Neural cell (in vitro differentiated cells): ENCODE measurements around the gene RPS6KA2. TPM values are rescaled to one million over a fixed set of nuclear protein-coding genes. Genes with fewer than 3 reads are reported as not detected.

Experiments used
- H2AFZ ChIP-seq: fragments of 200-600, 300-800 bp; sonication (generic), shearing (Covaris generic); 2 replicates; pipeline ENCODE4 v1.6.0; 2014; ENCODE audit warnings: low read depth, mild to moderate bottlenecking, antibody characterized with exemption, low read length, moderate library complexity
- H3F3A ChIP-seq: fragments of 200-600 bp; shearing (Covaris generic); 2 replicates; pipeline ENCODE4 v1.6.1; 2016; ENCODE audit warnings: mild to moderate bottlenecking, moderate library complexity, mixed read lengths, antibody characterized with exemption, low read length; ENCODE audit not compliant: insufficient read depth, poor library complexity, severe bottlenecking
- H3K27ac ChIP-seq: fragments of 200-600, 300-800 bp; sonication (generic), shearing (Covaris generic); 2 replicates; pipeline ENCODE4 v1.5.1; 2014; ENCODE audit warnings: mild to moderate bottlenecking, low read length, moderate library complexity
- H3K27me3 ChIP-seq: fragments of 300-800, 200-600 bp; sonication (generic), shearing (Covaris generic); 2 replicates; pipeline ENCODE4 v1.6.0; 2014; ENCODE audit warnings: mild to moderate bottlenecking, low read depth, low read length, moderate library complexity; ENCODE audit not compliant: insufficient read depth
- H3K36me3 ChIP-seq: fragments of 300-800, 200-600 bp; sonication (generic), shearing (Covaris generic); 2 replicates; pipeline ENCODE4 v1.5.1; 2014; ENCODE audit warnings: mild to moderate bottlenecking, antibody characterized with exemption, low read length, moderate library complexity; ENCODE audit not compliant: insufficient read depth
- H3K4me2 ChIP-seq: fragments of 300-800, 200-600 bp; sonication (generic), shearing (Covaris generic); 2 replicates; pipeline ENCODE4 v1.6.0; 2014; ENCODE audit warnings: mild to moderate bottlenecking, low read length
- H3K4me3 ChIP-seq: fragments of 300-800, 200-600 bp; sonication (generic), shearing (Covaris generic); 2 replicates; pipeline ENCODE4 v1.5.1; 2014; ENCODE audit warnings: mild to moderate bottlenecking, low read length, moderate library complexity
- H3K79me2 ChIP-seq: fragments of 200-600 bp; shearing (Covaris generic); replicated peaks from 2 replicates; pipeline ENCODE4 v1.6.0; 2014; ENCODE audit warnings: mild to moderate bottlenecking, low read length, moderate library complexity; ENCODE audit not compliant: insufficient read depth
- H3K9ac ChIP-seq: fragments of 300-800, 200-600 bp; sonication (generic), shearing (Covaris generic); 2 replicates; pipeline ENCODE4 v1.6.1; 2016; ENCODE audit warnings: mild to moderate bottlenecking, low read length, mixed read lengths
- H3K9me2 ChIP-seq: fragments of 200-600 bp; shearing (Covaris generic); 2 replicates; pipeline ENCODE4 v1.6.1; 2016; ENCODE audit warnings: mild to moderate bottlenecking, low read length, mixed read lengths; ENCODE audit not compliant: insufficient read depth
- H3K9me3 ChIP-seq: fragments of 200-600, 300-800 bp; sonication (generic), shearing (Covaris generic); 2 replicates; pipeline ENCODE4 v1.6.1; 2016; ENCODE audit warnings: mild to moderate bottlenecking, mixed run types, low read length, moderate library complexity, mixed read lengths
- H4K20me1 ChIP-seq: fragments of 200-600 bp; shearing (Covaris generic); 2 replicates; pipeline ENCODE4 v1.6.1; 2016; ENCODE audit warnings: mild to moderate bottlenecking, mixed run types; ENCODE audit not compliant: insufficient read depth
- EP300 ChIP-seq: fragments of 450-650 bp; conservative IDR thresholded peaks from 2 replicates; pipeline ENCODE4 v1.6.1; 2014; ENCODE audit warnings: antibody characterized with exemption, mild to moderate bottlenecking, moderate library complexity; ENCODE audit not compliant: poor library complexity, severe bottlenecking
- EZH2 ChIP-seq: fragments of 200-600, 300-800 bp; shearing (Covaris generic), sonication (generic); IDR thresholded peaks from 2 replicates; pipeline ENCODE4 v1.6.1; 2014; ENCODE audit warnings: antibody characterized with exemption, low read length, borderline replicate concordance, mild to moderate bottlenecking; ENCODE audit not compliant: insufficient read depth, poor library complexity, severe bottlenecking
- MXI1 ChIP-seq: fragments of 450-650 bp; conservative IDR thresholded peaks from 2 replicates; pipeline ENCODE4 v1.6.1; 2014; ENCODE audit warnings: antibody characterized with exemption, mild to moderate bottlenecking; ENCODE audit not compliant: poor library complexity, severe bottlenecking
- POLR2AphosphoS5 ChIP-seq: IDR thresholded peaks from 2 replicates; pipeline ENCODE4 v1.6.1; 2012
- RAD21 ChIP-seq: fragments of 450-650 bp; conservative IDR thresholded peaks from 2 replicates; pipeline ENCODE4 v1.6.1; 2014; ENCODE audit warnings: antibody characterized with exemption, mild to moderate bottlenecking, moderate library complexity
- REST ChIP-seq: IDR thresholded peaks from 2 replicates; pipeline ENCODE4 v1.6.1; 2012; ENCODE audit warnings: borderline replicate concordance
- SMC3 ChIP-seq: fragments of 450-650 bp; conservative IDR thresholded peaks from 2 replicates; pipeline ENCODE4 v1.6.1; 2014; ENCODE audit warnings: antibody characterized with exemption, mild to moderate bottlenecking, moderate library complexity; ENCODE audit not compliant: poor library complexity
- TAF1 ChIP-seq: IDR thresholded peaks from 2 replicates; pipeline ENCODE4 v1.6.1; 2012; ENCODE audit warnings: low read depth
- polyA plus RNA-seq: library from polyadenylated mRNA; depleted of rRNA; stranded (reverse); fragments of >200 nt; gene quantifications from 2 replicates; pipeline ENCODE4 v1.2.3, GENCODE V29; 2014
- TF ChIP-seq, protein P1 (sequence below): fragments of 450-650 bp; IDR thresholded peaks from 2 replicates; pipeline ENCODE4 v1.5.1; 2014; ENCODE audit warnings: antibody characterized with exemption, mild to moderate bottlenecking, moderate library complexity; ENCODE audit not compliant: poor library complexity, severe bottlenecking

The RPS6KA2 gene
- polyA plus RNA-seq, 1 donor from 2014 or later = 34.3 TPM

GRCh38 chr6:166623318-166623717 lies 3.7 kb downstream of the RPS6KA2 start:
- Histone ChIP-seq H3K27me3 (no peaks in the 10 kb centered on the region), H3K4me3 (no peak overlapping the region), H3K36me3 (peaks cover 5% of the 10 kb centered on the region), H3F3A (no peaks in the 10 kb centered on the region), H3K9me3 (no peaks in the 10 kb centered on the region), H3K9me2 (no peaks in the 10 kb centered on the region), H2AFZ (no peak overlapping the region), H3K9ac (no peak overlapping the region), H3K79me2 (peaks cover 64% of the 10 kb centered on the region), H3K4me2 (no peak overlapping the region), H4K20me1 (no peaks in the 10 kb centered on the region), H3K27ac (no peak overlapping the region)
- TF ChIP-seq TAF1 = no peak
- TF ChIP-seq EZH2 = no peak
- TF ChIP-seq REST = no peak
- TF ChIP-seq EP300 = no peak
- TF ChIP-seq POLR2AphosphoS5 = no peak
- no peak for TF ChIP-seq RAD21
- no peak for TF ChIP-seq MXI1

- no peaks in the 10 kb centered on the region for H4K20me1 ChIP-seq
- H3K9me3 ChIP-seq = no peaks in the 10 kb centered on the region
- H3K9ac ChIP-seq = no peak overlapping the region
- TF ChIP-seq EP300 (no peak), TAF1 (no peak), SMC3 (no peak), POLR2AphosphoS5 (no peak), RAD21 (no peak), MXI1 (no peak), EZH2 (no peak), REST (no peak)
- TF ChIP-seq, protein P1, sequence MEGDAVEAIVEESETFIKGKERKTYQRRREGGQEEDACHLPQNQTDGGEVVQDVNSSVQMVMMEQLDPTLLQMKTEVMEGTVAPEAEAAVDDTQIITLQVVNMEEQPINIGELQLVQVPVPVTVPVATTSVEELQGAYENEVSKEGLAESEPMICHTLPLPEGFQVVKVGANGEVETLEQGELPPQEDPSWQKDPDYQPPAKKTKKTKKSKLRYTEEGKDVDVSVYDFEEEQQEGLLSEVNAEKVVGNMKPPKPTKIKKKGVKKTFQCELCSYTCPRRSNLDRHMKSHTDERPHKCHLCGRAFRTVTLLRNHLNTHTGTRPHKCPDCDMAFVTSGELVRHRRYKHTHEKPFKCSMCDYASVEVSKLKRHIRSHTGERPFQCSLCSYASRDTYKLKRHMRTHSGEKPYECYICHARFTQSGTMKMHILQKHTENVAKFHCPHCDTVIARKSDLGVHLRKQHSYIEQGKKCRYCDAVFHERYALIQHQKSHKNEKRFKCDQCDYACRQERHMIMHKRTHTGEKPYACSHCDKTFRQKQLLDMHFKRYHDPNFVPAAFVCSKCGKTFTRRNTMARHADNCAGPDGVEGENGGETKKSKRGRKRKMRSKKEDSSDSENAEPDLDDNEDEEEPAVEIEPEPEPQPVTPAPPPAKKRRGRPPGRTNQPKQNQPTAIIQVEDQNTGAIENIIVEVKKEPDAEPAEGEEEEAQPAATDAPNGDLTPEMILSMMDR = no peak
- no peak overlapping the region for H3K27ac ChIP-seq
- no peaks in the 10 kb centered on the region for H3K27me3 ChIP-seq
- H3K4me2 ChIP-seq = no peak overlapping the region
- H3F3A ChIP-seq = no peaks in the 10 kb centered on the region
- H3K9me2 ChIP-seq = no peaks in the 10 kb centered on the region
- no peak overlapping the region for H2AFZ ChIP-seq
- H3K4me3 ChIP-seq = peak overlapping the region; percentile 34
- peaks cover 12% of the 10 kb centered on the region for H3K36me3 ChIP-seq
- H3K79me2 ChIP-seq = peaks cover 78% of the 10 kb centered on the region
Measured at GRCh38 chr6:166621114-166621540, 5.9 kb downstream of the RPS6KA2 start.
